Measurements from ENCODE around the gene WDR70.

GRCh38 chr5:37774912-37775483, 395.9 kb downstream of the WDR70 start:
- TF ChIP-seq EZH2 (IDR thresholded peaks at IDR 0.05; ENCODE audit: borderline replicate concordance, low read depth, low read length, poor library complexity, severe bottlenecking): no peak
- TF ChIP-seq CTCF (conservative IDR thresholded peaks at IDR 0.05; ENCODE audit: low read depth, low read length): peak; percentile 72
